SU-DHL-6 (cell line): ENCODE measurements around the gene SPARC.

Source experiments
- H2AFZ ChIP-seq: fragments of 200-600 bp; sonication (generic); 2 replicates; pipeline ENCODE4 v1.6.1; 2014; ENCODE audit warnings: low read depth, mild to moderate bottlenecking, moderate library complexity, mixed read lengths, antibody characterized with exemption, low read length; ENCODE audit not compliant: severe bottlenecking
- H3F3A ChIP-seq: fragments of 200-600 bp; shearing (Covaris generic); 2 replicates; pipeline ENCODE4 v1.6.0; 2016; ENCODE audit warnings: antibody characterized with exemption, mild to moderate bottlenecking; ENCODE audit not compliant: insufficient read depth
- H3K27ac ChIP-seq: fragments of 200-600 bp; sonication (generic); 2 replicates; pipeline ENCODE4 v1.5.1; 2016; ENCODE audit warnings: low read depth, mild to moderate bottlenecking, low read length, moderate library complexity, mixed read lengths
- H3K27me3 ChIP-seq: fragments of 200-600 bp; sonication (generic), shearing (Covaris generic); 2 replicates; pipeline ENCODE4 v1.6.0; 2014; ENCODE audit warnings: mild to moderate bottlenecking, low read length
- H3K36me3 ChIP-seq: fragments of 200-600 bp; sonication (generic); 2 replicates; pipeline ENCODE4 v1.6.1; 2014; ENCODE audit warnings: mild to moderate bottlenecking, low read length, mixed read lengths
- H3K4me2 ChIP-seq: fragments of 300-600, 200-600 bp; shearing (Covaris generic), sonication (generic); 2 replicates; pipeline ENCODE4 v1.6.0; 2014; ENCODE audit warnings: low read length, low read depth, mild to moderate bottlenecking; ENCODE audit not compliant: poor library complexity, severe bottlenecking
- H3K4me3 ChIP-seq: fragments of 200-600 bp; sonication (generic); 2 replicates; pipeline ENCODE4 v1.5.1; 2014; ENCODE audit warnings: antibody characterized with exemption, low read length, mild to moderate bottlenecking, mixed read lengths; ENCODE audit not compliant: insufficient read depth, poor library complexity, severe bottlenecking
- H3K79me2 ChIP-seq: fragments of 200-600 bp; sonication (generic); 2 replicates; pipeline ENCODE4 v1.6.1; 2014; ENCODE audit warnings: mild to moderate bottlenecking, low read length, moderate library complexity; ENCODE audit not compliant: insufficient read depth
- H3K9ac ChIP-seq: fragments of 200-600 bp; sonication (generic); 2 replicates; pipeline ENCODE4 v1.7.0; 2014; ENCODE audit warnings: mild to moderate bottlenecking, low read length
- H3K9me2 ChIP-seq: fragments of 200-600 bp; sonication (generic); replicated peaks from 2 replicates; pipeline ENCODE4 v1.6.1; 2014; ENCODE audit warnings: low read length; ENCODE audit not compliant: insufficient read depth
- H3K9me3 ChIP-seq: fragments of 200-600 bp; sonication (generic); 2 replicates; pipeline ENCODE4 v1.6.1; 2014; ENCODE audit warnings: low read length, mixed read lengths; ENCODE audit not compliant: insufficient read depth
- H4K20me1 ChIP-seq: fragments of 200-600 bp; sonication (generic); 2 replicates; pipeline ENCODE4 v1.6.1; 2014; ENCODE audit warnings: low read depth, mild to moderate bottlenecking, antibody characterized with exemption, low read length, moderate library complexity, mixed read lengths
- CTCF ChIP-seq: fragments of 200-600 bp; sonication (generic); IDR thresholded peaks from one replicate; pipeline ENCODE4 v1.5.1; 2017; ENCODE audit warnings: antibody characterized with exemption, mild to moderate bottlenecking, low read length, moderate library complexity; ENCODE audit not compliant: insufficient read depth, poor library complexity, severe bottlenecking
- EZH2phosphoT487 ChIP-seq: fragments of 200-600 bp; sonication (generic), shearing (Covaris generic); conservative IDR thresholded peaks from 2 replicates; pipeline ENCODE4 v1.6.1; 2018; ENCODE audit warnings: mild to moderate bottlenecking, antibody characterized with exemption, low read length, moderate library complexity, mixed read lengths

SPARC gene

GRCh38 chr5:151628112-151628823 lies 58.4 kb downstream of the SPARC start:
- no peak overlapping the region for H3K4me2 ChIP-seq
- H3K79me2 ChIP-seq, result no peaks in the 10 kb centered on the region
- TF ChIP-seq EZH2phosphoT487 (no peak), CTCF (no peak)
- no peak overlapping the region for H2AFZ ChIP-seq
- H3K36me3 ChIP-seq, result no peaks in the 10 kb centered on the region
- no peak overlapping the region for H3K4me3 ChIP-seq
- no peaks in the 10 kb centered on the region for H3K9me2 ChIP-seq
- no peaks in the 10 kb centered on the region for H3K9me3 ChIP-seq
- H3K27ac ChIP-seq, result no peak overlapping the region
- H3K27me3 ChIP-seq, result 0 out of 2 replicates have a peak, but pooled peaks cover 2% of the 10 kb centered on the region
- H3F3A ChIP-seq, result no peaks in the 10 kb centered on the region
- no peaks in the 10 kb centered on the region for H4K20me1 ChIP-seq
- no peak overlapping the region for H3K9ac ChIP-seq

GRCh38 chr5:151627650-151628049 lies 59.1 kb downstream of the SPARC start:
- no peak overlapping the region for H3K9ac ChIP-seq
- no peak overlapping the region for H3K27ac ChIP-seq
- H4K20me1 ChIP-seq, result no peaks in the 10 kb centered on the region
- H2AFZ ChIP-seq, result no peak overlapping the region
- no peaks in the 10 kb centered on the region for H3K9me3 ChIP-seq
- no peak overlapping the region for H3K4me2 ChIP-seq
- H3K79me2 ChIP-seq, result no peaks in the 10 kb centered on the region
- no peaks in the 10 kb centered on the region for H3K9me2 ChIP-seq
- no peak overlapping the region for H3K4me3 ChIP-seq
- no peak for TF ChIP-seq CTCF
- no peak for TF ChIP-seq EZH2phosphoT487
- H3K36me3 ChIP-seq, result no peaks in the 10 kb centered on the region
- H3K27me3 ChIP-seq, result no peaks in the 10 kb centered on the region
- H3F3A ChIP-seq, result no peaks in the 10 kb centered on the region

- Histone ChIP-seq H3K9ac (no peak overlapping the region), H3F3A (no peaks in the 10 kb centered on the region), H3K9me2 (no peaks in the 10 kb centered on the region), H3K4me2 (no peak overlapping the region), H3K27ac (no peak overlapping the region), H3K9me3 (no peaks in the 10 kb centered on the region), H2AFZ (no peak overlapping the region), H3K4me3 (no peak overlapping the region), H4K20me1 (no peaks in the 10 kb centered on the region), H3K27me3 (no peaks in the 10 kb centered on the region), H3K79me2 (no peaks in the 10 kb centered on the region), H3K36me3 (no peaks in the 10 kb centered on the region)
- TF ChIP-seq EZH2phosphoT487, result no peak
- TF ChIP-seq CTCF, result no peak
Measured at GRCh38 chr5:151625285-151625684, 61.4 kb downstream of the SPARC start.
